IPS DF 19.7 (cell line): Measurements from ENCODE around the gene GPR85.
"Not testable (repeated sequence)": the region's sequence is repeated elsewhere in the genome, so short reads cannot be mapped to it uniquely, and the experiment has no call there.

Experiments
- DNase-seq: peaks from one replicate; pipeline ENCODE4 v3.0.0-alpha.2; 2013; ENCODE audit warnings: low read depth, low spot score

Gene GPR85

GRCh38 chr7:113086431-113086888 lies at the start of gene GPR85:
GPR85 (minus strand) TSS chr7:113086827; CDS start chr7:113084721, 2,106 bp downstream.
- no peak for DNase-seq

GRCh38 chr7:113134025-113134424 lies 47.4 kb upstream of the GPR85 start:
- DNase-seq = no peak

GRCh38 chr7:113131367-113131766 lies 44.7 kb upstream of the GPR85 start:
- no peak for DNase-seq

GRCh38 chr7:113128031-113128430 lies 41.4 kb upstream of the GPR85 start:
- no peak for DNase-seq

- no peak for DNase-seq
Measured at GRCh38 chr7:113125728-113126127, 39.1 kb upstream of the GPR85 start.

- DNase-seq = no peak
Measured at GRCh38 chr7:113122744-113123143, 36.1 kb upstream of the GPR85 start.

- DNase-seq = no peak
Measured at GRCh38 chr7:113120647-113121046, 34.0 kb upstream of the GPR85 start.

- no peak for DNase-seq
Measured at GRCh38 chr7:113119429-113119828, 32.8 kb upstream of the GPR85 start.

- peak; percentile 28 for DNase-seq
Measured at GRCh38 chr7:113118074-113118959, 31.7 kb upstream of the GPR85 start, which contains the start of gene SMIM30. SMIM30 (minus strand) TSS chr7:113118554; CDS start chr7:113117578, 976 bp downstream.

GRCh38 chr7:113117374-113117774 lies 30.7 kb upstream of the GPR85 start:
- DNase-seq = not testable (repeated sequence)

GRCh38 chr7:113113912-113114311 lies 27.3 kb upstream of the GPR85 start:
- DNase-seq = no peak

- no peak for DNase-seq
Measured at GRCh38 chr7:113109718-113110117, 23.1 kb upstream of the GPR85 start.

- DNase-seq = no peak
Measured at GRCh38 chr7:113100121-113100603, 13.5 kb upstream of the GPR85 start.

- no peak for DNase-seq
Measured at GRCh38 chr7:113099284-113099919, 12.8 kb upstream of the GPR85 start.

- DNase-seq = no peak
Measured at GRCh38 chr7:113094517-113095249, 8.1 kb upstream of the GPR85 start.

- DNase-seq = no peak
Measured at GRCh38 chr7:113093561-113093960, 6.9 kb upstream of the GPR85 start.

- no peak for DNase-seq
Measured at GRCh38 chr7:113092762-113093161, 6.1 kb upstream of the GPR85 start.

- no peak for DNase-seq
Measured at GRCh38 chr7:113087071-113087998, 708 bp upstream of the GPR85 start.

- no peak for DNase-seq
Measured at GRCh38 chr7:113085781-113086390, 741 bp downstream of the GPR85 start.

GRCh38 chr7:113084496-113085172 lies 2.0 kb downstream of the GPR85 start:
- no peak for DNase-seq
